Peyer's patch (tissue), 4 donors: ENCODE data around the gene ZNF808.

Experiments
- CTCF ChIP-seq, 6 experiments: fragments of 450-650 bp in 4 of 6; fragments of 200-600 bp in 2 of 6; sonication (generic) in 1 of 6; IDR thresholded peaks; one replicate each; pipeline ENCODE4 v1.5.1; 2017 to 2019; ENCODE audit warnings: antibody characterized with exemption in 6 of 6, mild to moderate bottlenecking in 3 of 6, moderate library complexity in 1 of 6
- POLR2A ChIP-seq, 2 donors: fragments of 450-650 bp; IDR thresholded peaks; one replicate each; pipeline ENCODE4 v1.5.1; 2017; ENCODE audit warnings: antibody characterized with exemption in 2 of 2, mild to moderate bottlenecking in 2 of 2, moderate library complexity in 2 of 2

- TF ChIP-seq CTCF (IDR thresholded peaks at IDR 0.05): no peak
- TF ChIP-seq POLR2A (IDR thresholded peaks at IDR 0.05): no peak
These were observed 38.7 kb downstream of the ZNF808 start for GRCh38 chr19:52566121-52566520.
